ENCODE data around the gene MAP7. TPM values are rescaled to one million over a fixed set of nuclear protein-coding genes. Genes with fewer than 3 reads are reported as not detected.
A peak's percentile ranks its signal among the peaks of the same experiment; 100 is the strongest.

Gene MAP7
- total RNA-seq, 2 experiments from 2014 or later, result 0.45 to 0.49 TPM

- Histone ChIP-seq H3K4me1 (ENCODE audit: insufficient read depth, low read length) (peaks cover 13% of the 10 kb centered on the region), H3K9me3 (ENCODE audit: control insufficient read depth in 1 of 2, insufficient read depth in 1 of 2, low read length in 2 of 2) (no peaks in the 10 kb centered on the region), H3K4me3 (ENCODE audit: low read length) (no peak overlapping the region), H3K27ac (ENCODE audit: low read depth in 1 of 2, low read length in 2 of 2) (no peak overlapping the region), H3K27me3 (ENCODE audit: control insufficient read depth in 1 of 2, insufficient read depth in 2 of 2, low read length in 2 of 2) (peaks cover 19 to 41% of the 10 kb centered on the region in 2 experiments), H3K36me3 (ENCODE audit: insufficient read depth, low read length) (no peaks in the 10 kb centered on the region)
- Mint-ChIP-seq H3K9me3 (no peaks in the 10 kb centered on the region), H3K4me1 (ENCODE audit: low read depth) (peaks cover 14% of the 10 kb centered on the region), H3K27me3 (peaks cover 60% of the 10 kb centered on the region), H3K36me3 (ENCODE audit: low read depth) (no peaks in the 10 kb centered on the region), H3K4me3 (peak overlapping the region; percentile 84), H3K27ac (no peak overlapping the region)
- CTCF ChIA-PET, result interaction anchor here (1.6 kb wide), 1 partner anchor 244 kb away, joined by 4 read pairs; the partner anchor contains the start of gene MAP3K5
- no peak for DNase-seq
- TF ChIP-seq, protein P1, sequence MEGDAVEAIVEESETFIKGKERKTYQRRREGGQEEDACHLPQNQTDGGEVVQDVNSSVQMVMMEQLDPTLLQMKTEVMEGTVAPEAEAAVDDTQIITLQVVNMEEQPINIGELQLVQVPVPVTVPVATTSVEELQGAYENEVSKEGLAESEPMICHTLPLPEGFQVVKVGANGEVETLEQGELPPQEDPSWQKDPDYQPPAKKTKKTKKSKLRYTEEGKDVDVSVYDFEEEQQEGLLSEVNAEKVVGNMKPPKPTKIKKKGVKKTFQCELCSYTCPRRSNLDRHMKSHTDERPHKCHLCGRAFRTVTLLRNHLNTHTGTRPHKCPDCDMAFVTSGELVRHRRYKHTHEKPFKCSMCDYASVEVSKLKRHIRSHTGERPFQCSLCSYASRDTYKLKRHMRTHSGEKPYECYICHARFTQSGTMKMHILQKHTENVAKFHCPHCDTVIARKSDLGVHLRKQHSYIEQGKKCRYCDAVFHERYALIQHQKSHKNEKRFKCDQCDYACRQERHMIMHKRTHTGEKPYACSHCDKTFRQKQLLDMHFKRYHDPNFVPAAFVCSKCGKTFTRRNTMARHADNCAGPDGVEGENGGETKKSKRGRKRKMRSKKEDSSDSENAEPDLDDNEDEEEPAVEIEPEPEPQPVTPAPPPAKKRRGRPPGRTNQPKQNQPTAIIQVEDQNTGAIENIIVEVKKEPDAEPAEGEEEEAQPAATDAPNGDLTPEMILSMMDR (IDR thresholded peaks at IDR 0.05), result no peak
- POLR2A ChIA-PET, result interaction anchor here (1.0 kb wide), 1 partner anchor 10 kb away, joined by 3 read pairs; no protein-coding TSS in a partner anchor
- ATAC-seq (ENCODE audit: poor library complexity), result no peak
- intact Hi-C loops (cut with DNase I, micrococcal nuclease), result no loop called here
Observed at GRCh38 chr6:136548582-136549299, 1.5 kb downstream of the MAP7 start.

GRCh38 chr6:136547871-136548270, 2.4 kb downstream of the MAP7 start:
- H3K27me3 Mint-ChIP-seq, result peaks cover 62% of the 10 kb centered on the region
- ChIA-PET POLR2A (no interaction called here), CTCF (no interaction called here)
- Histone ChIP-seq H3K4me3 (ENCODE audit: low read length) (no peak overlapping the region), H3K4me1 (ENCODE audit: insufficient read depth, low read length) (peaks cover 13% of the 10 kb centered on the region), H3K27ac (ENCODE audit: low read depth in 1 of 2, low read length in 2 of 2) (no peak overlapping the region), H3K9me3 (ENCODE audit: control insufficient read depth in 1 of 2, insufficient read depth in 1 of 2, low read length in 2 of 2) (no peaks in the 10 kb centered on the region), H3K36me3 (ENCODE audit: insufficient read depth, low read length) (no peaks in the 10 kb centered on the region), H3K27me3 (ENCODE audit: control insufficient read depth in 1 of 2, insufficient read depth in 2 of 2, low read length in 2 of 2) (peaks cover 19 to 42% of the 10 kb centered on the region in 2 experiments)
- no peaks in the 10 kb centered on the region for H3K36me3 Mint-ChIP-seq (ENCODE audit: low read depth)
- no peak overlapping the region for H3K4me3 Mint-ChIP-seq
- no peak overlapping the region for H3K27ac Mint-ChIP-seq
- no peak for ATAC-seq (ENCODE audit: poor library complexity)
- H3K4me1 Mint-ChIP-seq (ENCODE audit: low read depth), result peaks cover 14% of the 10 kb centered on the region
- TF ChIP-seq, protein P1 (IDR thresholded peaks at IDR 0.05), result no peak
- no peaks in the 10 kb centered on the region for H3K9me3 Mint-ChIP-seq
- intact Hi-C loops (cut with DNase I, micrococcal nuclease), result no loop called here
- no peak for DNase-seq

DNA sequence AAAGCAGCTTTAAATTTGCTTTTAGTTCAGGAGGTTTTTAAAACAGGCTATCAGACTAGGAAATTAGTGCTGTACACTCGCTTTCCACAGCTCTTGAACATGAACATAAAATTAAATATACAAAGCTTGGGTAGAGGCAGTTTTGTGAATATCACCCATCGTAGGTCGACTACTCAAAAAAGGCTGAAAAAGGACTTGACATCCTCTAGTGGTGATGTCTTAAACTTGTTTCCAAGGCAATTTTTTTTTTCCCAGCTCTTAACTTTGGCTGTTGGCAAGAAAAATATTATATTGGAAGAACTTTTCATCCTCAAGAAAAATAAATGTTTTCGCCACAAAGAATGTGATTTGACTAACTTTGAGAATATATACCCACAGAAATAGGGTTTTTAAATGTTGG, 2.9 kb downstream of the MAP7 start:
- no peak for ATAC-seq (ENCODE audit: poor library complexity)
- Histone ChIP-seq H3K27ac (ENCODE audit: low read depth in 1 of 2, low read length in 2 of 2) (no peak overlapping the region), H3K36me3 (ENCODE audit: insufficient read depth, low read length) (no peaks in the 10 kb centered on the region), H3K4me1 (ENCODE audit: insufficient read depth, low read length) (peaks cover 13% of the 10 kb centered on the region), H3K27me3 (ENCODE audit: control insufficient read depth in 1 of 2, insufficient read depth in 2 of 2, low read length in 2 of 2) (peaks cover 19 to 45% of the 10 kb centered on the region in 2 experiments), H3K4me3 (ENCODE audit: low read length) (no peak overlapping the region), H3K9me3 (ENCODE audit: control insufficient read depth in 1 of 2, insufficient read depth in 1 of 2, low read length in 2 of 2) (no peaks in the 10 kb centered on the region)
- Mint-ChIP-seq H3K4me3 (no peak overlapping the region), H3K27me3 (peaks cover 66% of the 10 kb centered on the region), H3K4me1 (ENCODE audit: low read depth) (peaks cover 14% of the 10 kb centered on the region), H3K9me3 (no peaks in the 10 kb centered on the region), H3K36me3 (ENCODE audit: low read depth) (no peaks in the 10 kb centered on the region), H3K27ac (no peak overlapping the region)
- ChIA-PET POLR2A (no interaction called here), CTCF (no interaction called here)
- no peak for DNase-seq
- TF ChIP-seq, protein P1 (IDR thresholded peaks at IDR 0.05), result no peak
- intact Hi-C loops (cut with DNase I, micrococcal nuclease), result no loop called here

Measured in CD4-positive, alpha-beta T cell (primary cell).